GM23248 (cell line): Measurements from ENCODE around the gene FTO.

Experiments
- EZH2 ChIP-seq: fragments of 200-600 bp; sonication (generic); IDR thresholded peaks from 2 replicates; pipeline ENCODE4 v1.6.1; 2018; ENCODE audit warnings: antibody characterized with exemption, mild to moderate bottlenecking; ENCODE audit not compliant: insufficient read depth, poor library complexity, severe bottlenecking
- EZH2phosphoT487 ChIP-seq: fragments of 200-600 bp; sonication (generic); IDR thresholded peaks from 2 replicates; pipeline ENCODE4 v1.6.1; 2018; ENCODE audit warnings: antibody characterized with exemption, moderate library complexity, mild to moderate bottlenecking, low read depth; ENCODE audit not compliant: insufficient read depth

GRCh38 chr16:53936052-53936451, 232.1 kb downstream of the FTO start:
- no peak for TF ChIP-seq EZH2
- TF ChIP-seq EZH2phosphoT487: no peak
